Smooth muscle cell (in vitro differentiated cells): ENCODE results near the gene PAPSS1. TPM values are rescaled to one million over a fixed set of nuclear protein-coding genes. Genes with fewer than 3 reads are reported as not detected.
A peak's percentile ranks its signal among the peaks of the same experiment; 100 is the strongest.

Experiments
- DNase-seq: peaks from one replicate; lab custom pipeline; 2025; ENCODE audit not compliant: unreplicated experiment; lab: John Stamatoyannopoulos, UW
- H2AFZ ChIP-seq: fragments of 200-600 bp; sonication (generic); 2 replicates; pipeline ENCODE4 v1.6.0; 2016; ENCODE audit warnings: antibody characterized with exemption, low read depth, mild to moderate bottlenecking
- H3F3A ChIP-seq: fragments of 200-600 bp; sonication (generic); 2 replicates; pipeline ENCODE4 v1.6.0; 2017; ENCODE audit warnings: antibody characterized with exemption, low read depth
- H3K27ac ChIP-seq: fragments of 200-600 bp; sonication (generic); 2 replicates; pipeline ENCODE4 v1.5.1; 2016; ENCODE audit warnings: low read depth, mild to moderate bottlenecking
- H3K27me3 ChIP-seq: fragments of 200-600 bp; sonication (generic); 2 replicates; pipeline ENCODE4 v1.6.1; 2016; ENCODE audit warnings: low read depth, mild to moderate bottlenecking
- H3K36me3 ChIP-seq: fragments of 200-600 bp; sonication (generic); 2 replicates; pipeline ENCODE4 v1.5.1; 2016; ENCODE audit warnings: low read depth
- H3K4me1 ChIP-seq: fragments of 200-600 bp; sonication (generic); 2 replicates; pipeline ENCODE4 v1.5.1; 2016; ENCODE audit warnings: low read depth
- H3K4me2 ChIP-seq: fragments of 200-600 bp; sonication (generic); 2 replicates; pipeline ENCODE4 v1.6.0; 2016; ENCODE audit warnings: mild to moderate bottlenecking
- H3K4me3 ChIP-seq: fragments of 200-600 bp; sonication (generic); 2 replicates; pipeline ENCODE4 v1.5.1; 2016; ENCODE audit warnings: mild to moderate bottlenecking
- H3K79me2 ChIP-seq: fragments of 200-600 bp; sonication (generic); 2 replicates; pipeline ENCODE4 v1.6.0; 2016; ENCODE audit warnings: low read depth, mild to moderate bottlenecking
- H3K9ac ChIP-seq: fragments of 200-600 bp; sonication (generic); 2 replicates; pipeline ENCODE4 v1.6.0; 2016; ENCODE audit warnings: low read depth
- H3K9me3 ChIP-seq: fragments of 200-600 bp; sonication (generic); replicated peaks from 2 replicates; pipeline ENCODE4 v1.5.1; 2016; ENCODE audit warnings: low read depth
- H4K20me1 ChIP-seq: fragments of 200-600 bp; sonication (generic); 2 replicates; pipeline ENCODE4 v1.6.0; 2016; ENCODE audit warnings: low read depth
- CTCF ChIP-seq: fragments of 200-600 bp; sonication (generic); IDR thresholded peaks from 2 replicates; pipeline ENCODE4 v1.5.1; 2017; ENCODE audit warnings: borderline replicate concordance, mild to moderate bottlenecking, antibody characterized with exemption; ENCODE audit not compliant: insufficient read depth, poor library complexity, severe bottlenecking
- WGBS: methylation state at CpG from one replicate; pipeline ENCODE4 v1.1.7; 2016; ENCODE audit warnings: low lambda C conversion rate; 5-methylcytosine and 5-hydroxymethylcytosine counted together
- polyA plus RNA-seq: library from polyadenylated mRNA; unstranded; fragments of >200 nt; fragmentation: Nextera tagmentation; extraction: Ambion mirVana; gene quantifications from 2 replicates; pipeline ENCODE4 v1.2.1, GENCODE V29; 2016
- total RNA-seq: library from RNA; depleted of rRNA; stranded (reverse); fragments of >200 nt; gene quantifications from 2 replicates; pipeline ENCODE4 v1.2.3, GENCODE V29; 2014

Gene PAPSS1
- total and polyA plus RNA-seq, 2 experiments from 2014 or later, result 188 to 198 TPM

DNA sequence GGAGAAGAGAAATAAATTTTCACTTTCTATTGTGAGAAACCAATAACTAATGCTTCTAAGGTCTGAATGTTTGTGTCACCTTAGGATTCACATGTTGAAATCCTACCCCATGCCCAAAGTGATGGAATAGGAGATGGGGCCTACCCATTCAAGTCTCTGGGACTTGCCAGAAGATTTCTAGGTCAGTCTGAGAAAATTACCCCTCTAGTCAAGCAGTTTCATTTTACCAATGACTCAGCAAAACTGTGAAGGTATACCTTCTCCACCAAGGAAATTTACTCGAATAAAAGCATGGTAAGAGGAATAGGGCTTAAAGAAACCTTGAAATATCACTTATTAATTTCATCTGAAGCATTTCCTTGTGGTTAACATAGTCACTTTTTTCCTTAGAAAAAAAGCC is 23.5 kb upstream of the PAPSS1 start:
- Histone ChIP-seq H4K20me1 (no peaks in the 10 kb centered on the region), H3K4me1 (no peaks in the 10 kb centered on the region), H2AFZ (peak overlapping the region; percentile 22), H3K4me2 (no peak overlapping the region), H3K79me2 (no peaks in the 10 kb centered on the region), H3K36me3 (no peaks in the 10 kb centered on the region), H3K4me3 (no peak overlapping the region), H3K27me3 (no peaks in the 10 kb centered on the region), H3F3A (peaks cover 29% of the 10 kb centered on the region), H3K9ac (no peak overlapping the region), H3K9me3 (no peaks in the 10 kb centered on the region), H3K27ac (no peak overlapping the region)
- TF ChIP-seq CTCF, result no peak
- WGBS, result 91% methylated on average over 1 of the region's 1 CpG
- no peak for DNase-seq

- WGBS, result 94% methylated on average over 1 of the region's 1 CpG
- no peak overlapping the region for H2AFZ ChIP-seq
These were observed 22.8 kb upstream of the PAPSS1 start for GRCh38 chr4:107742791-107743190.

GRCh38 chr4:107742196-107742595 is 22.2 kb upstream of the PAPSS1 start:
- Histone ChIP-seq H2AFZ (no peak overlapping the region), H3K4me3 (no peak overlapping the region), H3K9me3 (no peaks in the 10 kb centered on the region), H3K79me2 (no peaks in the 10 kb centered on the region), H3K27ac (peak overlapping the region; percentile 87), H4K20me1 (no peaks in the 10 kb centered on the region), H3K4me1 (no peaks in the 10 kb centered on the region), H3K36me3 (no peaks in the 10 kb centered on the region), H3F3A (peaks cover 29% of the 10 kb centered on the region), H3K4me2 (no peak overlapping the region), H3K27me3 (no peaks in the 10 kb centered on the region), H3K9ac (no peak overlapping the region)
- no peak for DNase-seq
- no peak for TF ChIP-seq CTCF
- 67% methylated on average over 1 of the region's 1 CpG for WGBS

More at GRCh38 chr4:107742791-107743190, 22.8 kb upstream of the PAPSS1 start:
- Histone ChIP-seq H3K27me3 (no peaks in the 10 kb centered on the region), H3K9me3 (no peaks in the 10 kb centered on the region), H3K27ac (no peak overlapping the region), H3K4me3 (no peak overlapping the region), H3K4me1 (no peaks in the 10 kb centered on the region), H3K36me3 (no peaks in the 10 kb centered on the region), H3F3A (peaks cover 29% of the 10 kb centered on the region), H3K9ac (no peak overlapping the region), H3K79me2 (no peaks in the 10 kb centered on the region), H4K20me1 (no peaks in the 10 kb centered on the region), H3K4me2 (no peak overlapping the region)
- no peak for DNase-seq
- TF ChIP-seq CTCF, result no peak

DNA sequence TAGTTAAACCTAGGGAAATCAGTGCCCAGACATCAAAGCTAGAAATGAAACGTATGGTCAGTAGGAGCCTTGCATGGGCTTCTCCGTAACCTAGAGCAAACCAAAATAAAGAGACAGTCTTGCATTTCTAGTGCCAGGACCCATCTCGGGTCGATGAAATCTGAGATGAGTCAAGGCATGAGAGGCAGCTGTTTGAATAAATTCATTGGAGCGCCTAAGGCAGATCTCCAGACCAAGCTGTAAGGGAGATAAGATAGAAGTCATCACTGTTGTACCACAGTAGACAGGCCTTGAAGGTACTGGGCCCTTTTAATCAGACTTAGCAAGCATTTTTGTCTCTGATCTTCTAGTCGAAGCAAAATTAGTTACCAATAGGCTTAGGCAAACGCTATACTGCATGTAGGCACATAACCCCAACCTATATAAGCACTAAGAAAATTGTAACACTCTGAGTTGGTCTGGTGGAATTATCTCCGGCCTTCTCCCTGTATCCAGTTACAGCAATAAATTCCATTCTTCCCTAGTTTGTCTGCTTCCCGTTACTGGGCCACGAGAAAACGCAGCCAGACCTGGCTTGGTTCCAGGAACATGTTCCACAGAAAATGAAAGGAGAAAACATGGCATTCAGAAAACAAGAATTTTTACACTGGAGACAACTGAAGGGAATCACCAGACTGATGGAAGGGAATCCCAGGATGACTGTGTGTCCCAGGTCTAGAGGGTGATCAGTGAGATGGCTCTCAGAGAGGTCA is 21.1 kb upstream of the PAPSS1 start:
- Histone ChIP-seq H3K79me2 (no peaks in the 10 kb centered on the region), H3F3A (peaks cover 29% of the 10 kb centered on the region), H3K4me3 (peak overlapping the region; percentile 25), H2AFZ (peak overlapping the region; percentile 78), H3K9me3 (no peaks in the 10 kb centered on the region), H3K4me2 (peak overlapping the region; percentile 73), H3K9ac (peak overlapping the region; percentile 60), H3K4me1 (no peaks in the 10 kb centered on the region), H3K27ac (peak overlapping the region; percentile 87), H3K27me3 (no peaks in the 10 kb centered on the region), H3K36me3 (no peaks in the 10 kb centered on the region), H4K20me1 (no peaks in the 10 kb centered on the region)
- WGBS, result 6% methylated on average over 11 of the region's 11 CpGs
- no peak for TF ChIP-seq CTCF
- peak; percentile 24 for DNase-seq
